Measurements from ENCODE around the gene PDIA6. TPM values are rescaled to one million over a fixed set of nuclear protein-coding genes. Genes with fewer than 3 reads are reported as not detected.

Gene PDIA6
- total RNA-seq, 1 experiment from 2014 or later = 384 TPM

- no TSS peak for BruUV-seq (replicated peaks)
- peaks cover 17% of the 10 kb centered on the region for H3K4me1 ChIP-seq
- H3K36me3 ChIP-seq (ENCODE audit: control insufficient read depth, insufficient read depth, low read length) = no peaks in the 10 kb centered on the region
- ChIA-PET CTCF (interaction anchor here (1.0 kb wide), 1 partner anchor 13 kb away, joined by 5 read pairs; no protein-coding TSS in a partner anchor), POLR2A (no interaction called here)
- DNase-seq = no peak
- TF ChIP-seq, protein P1, sequence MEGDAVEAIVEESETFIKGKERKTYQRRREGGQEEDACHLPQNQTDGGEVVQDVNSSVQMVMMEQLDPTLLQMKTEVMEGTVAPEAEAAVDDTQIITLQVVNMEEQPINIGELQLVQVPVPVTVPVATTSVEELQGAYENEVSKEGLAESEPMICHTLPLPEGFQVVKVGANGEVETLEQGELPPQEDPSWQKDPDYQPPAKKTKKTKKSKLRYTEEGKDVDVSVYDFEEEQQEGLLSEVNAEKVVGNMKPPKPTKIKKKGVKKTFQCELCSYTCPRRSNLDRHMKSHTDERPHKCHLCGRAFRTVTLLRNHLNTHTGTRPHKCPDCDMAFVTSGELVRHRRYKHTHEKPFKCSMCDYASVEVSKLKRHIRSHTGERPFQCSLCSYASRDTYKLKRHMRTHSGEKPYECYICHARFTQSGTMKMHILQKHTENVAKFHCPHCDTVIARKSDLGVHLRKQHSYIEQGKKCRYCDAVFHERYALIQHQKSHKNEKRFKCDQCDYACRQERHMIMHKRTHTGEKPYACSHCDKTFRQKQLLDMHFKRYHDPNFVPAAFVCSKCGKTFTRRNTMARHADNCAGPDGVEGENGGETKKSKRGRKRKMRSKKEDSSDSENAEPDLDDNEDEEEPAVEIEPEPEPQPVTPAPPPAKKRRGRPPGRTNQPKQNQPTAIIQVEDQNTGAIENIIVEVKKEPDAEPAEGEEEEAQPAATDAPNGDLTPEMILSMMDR (IDR thresholded peaks at IDR 0.05; ENCODE audit: insufficient read depth in 1 of 2, low read depth in 1 of 2, low read length in 1 of 2, severe bottlenecking in 1 of 2, unreplicated experiment in 1 of 2) = no peak
- H3K27ac Mint-ChIP-seq (ENCODE audit: unreplicated experiment) = no peak overlapping the region
- no peak overlapping the region for H3K4me3 Mint-ChIP-seq (ENCODE audit: unreplicated experiment)
- H3K27me3 ChIP-seq (replicated peaks; ENCODE audit: control insufficient read depth, insufficient read depth, low read length) = no peaks in the 10 kb centered on the region
- no peaks in the 10 kb centered on the region for H3K9me3 Mint-ChIP-seq (ENCODE audit: unreplicated experiment)
- H3K4me1 Mint-ChIP-seq (ENCODE audit: low read depth, unreplicated experiment) = peaks cover 7% of the 10 kb centered on the region
- H3K36me3 Mint-ChIP-seq (ENCODE audit: insufficient read depth, unreplicated experiment) = peaks cover 6% of the 10 kb centered on the region
- intact Hi-C loops (cut with micrococcal nuclease; ENCODE audit: unreplicated experiment) = no loop called here
- no peaks in the 10 kb centered on the region for H3K27me3 Mint-ChIP-seq (ENCODE audit: insufficient read depth, unreplicated experiment)
- no peak overlapping the region for H3K4me3 ChIP-seq (ENCODE audit: low read depth, low read length)
- H3K9me3 ChIP-seq = no peaks in the 10 kb centered on the region
Observed at GRCh38 chr2:10848541-10848940, 36.0 kb upstream of the PDIA6 start.

- no TSS peak for BruUV-seq (replicated peaks)
- Histone ChIP-seq H3K36me3 (ENCODE audit: control insufficient read depth, insufficient read depth, low read length) (no peaks in the 10 kb centered on the region), H3K27me3 (replicated peaks; ENCODE audit: control insufficient read depth, insufficient read depth, low read length) (no peaks in the 10 kb centered on the region), H3K9me3 (no peaks in the 10 kb centered on the region), H3K4me3 (ENCODE audit: low read depth, low read length) (no peak overlapping the region), H3K4me1 (peaks cover 17% of the 10 kb centered on the region)
- H3K36me3 Mint-ChIP-seq (ENCODE audit: insufficient read depth, unreplicated experiment) = peaks cover 6% of the 10 kb centered on the region
- no peak overlapping the region for H3K27ac Mint-ChIP-seq (ENCODE audit: unreplicated experiment)
- TF ChIP-seq, protein P1 (IDR thresholded peaks at IDR 0.05; ENCODE audit: insufficient read depth in 1 of 2, low read depth in 1 of 2, low read length in 1 of 2, severe bottlenecking in 1 of 2, unreplicated experiment in 1 of 2) = no peak
- intact Hi-C loops (cut with micrococcal nuclease; ENCODE audit: unreplicated experiment) = no loop called here
- no peak for DNase-seq
- peaks cover 7% of the 10 kb centered on the region for H3K4me1 Mint-ChIP-seq (ENCODE audit: low read depth, unreplicated experiment)
- no peaks in the 10 kb centered on the region for H3K9me3 Mint-ChIP-seq (ENCODE audit: unreplicated experiment)
- CTCF ChIA-PET = interaction anchor here (0.6 to 1.9 kb wide), 4 partner anchors 11 to 53 kb away, joined by 3 to 7 read pairs (median 5); no protein-coding TSS in a partner anchor
- POLR2A ChIA-PET = no interaction called here
- no peaks in the 10 kb centered on the region for H3K27me3 Mint-ChIP-seq (ENCODE audit: insufficient read depth, unreplicated experiment)
- no peak overlapping the region for H3K4me3 Mint-ChIP-seq (ENCODE audit: unreplicated experiment)
Observed at GRCh38 chr2:10847008-10847407, 34.4 kb upstream of the PDIA6 start.

DNA sequence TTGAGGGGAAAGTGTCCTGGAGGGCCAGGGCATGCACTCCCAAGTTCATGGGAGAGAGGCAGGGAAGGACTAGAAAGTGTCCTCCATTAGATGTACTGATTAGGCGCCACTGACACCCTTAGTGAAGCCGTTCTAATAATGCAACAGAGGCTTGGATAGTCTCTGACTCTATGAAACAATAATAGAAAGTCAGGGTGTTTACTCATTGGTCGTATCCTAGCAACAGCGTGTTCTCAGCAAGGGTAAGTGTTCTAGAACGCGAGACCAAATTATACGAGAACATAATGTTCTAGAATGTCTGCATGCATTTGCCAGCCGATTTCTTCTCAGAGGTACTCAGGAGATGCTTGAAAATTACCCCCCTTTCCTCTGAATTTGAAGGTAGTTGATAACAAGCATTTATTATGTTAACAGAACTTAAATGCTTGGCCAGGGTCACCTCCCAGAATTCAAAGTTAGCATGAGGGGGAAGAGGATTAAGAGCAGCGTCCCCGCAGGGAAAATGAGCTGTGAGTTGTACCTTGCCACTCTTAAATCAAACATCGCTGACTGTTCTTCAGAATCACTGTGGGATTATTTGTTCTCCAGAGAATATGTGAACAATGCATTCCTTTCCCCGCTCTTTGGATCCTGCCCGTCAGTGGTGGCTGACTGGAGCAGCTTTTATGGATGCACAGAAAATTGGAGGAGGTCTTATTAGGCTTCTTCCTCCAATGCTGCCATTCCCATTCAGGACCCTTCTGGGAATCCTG lies 33.7 kb upstream of the PDIA6 start:
- H3K4me1 ChIP-seq = peaks cover 17% of the 10 kb centered on the region
- no peaks in the 10 kb centered on the region for H3K36me3 ChIP-seq (ENCODE audit: control insufficient read depth, insufficient read depth, low read length)
- Mint-ChIP-seq H3K4me1 (ENCODE audit: low read depth, unreplicated experiment) (peaks cover 7% of the 10 kb centered on the region), H3K27ac (ENCODE audit: unreplicated experiment) (no peak overlapping the region), H3K27me3 (ENCODE audit: insufficient read depth, unreplicated experiment) (no peaks in the 10 kb centered on the region), H3K4me3 (ENCODE audit: unreplicated experiment) (no peak overlapping the region), H3K36me3 (ENCODE audit: insufficient read depth, unreplicated experiment) (peaks cover 6% of the 10 kb centered on the region), H3K9me3 (ENCODE audit: unreplicated experiment) (peaks cover 4% of the 10 kb centered on the region)
- CTCF ChIA-PET = interaction anchor here (0.6 to 1.9 kb wide), 4 partner anchors 11 to 54 kb away, joined by 3 to 7 read pairs (median 5); no protein-coding TSS in a partner anchor
- no peaks in the 10 kb centered on the region for H3K27me3 ChIP-seq (replicated peaks; ENCODE audit: control insufficient read depth, insufficient read depth, low read length)
- DNase-seq = peak in 1 of 2 experiments; percentile 27
- BruUV-seq (replicated peaks) = no TSS peak
- POLR2A ChIA-PET = no interaction called here
- TF ChIP-seq, protein P1 (IDR thresholded peaks at IDR 0.05; ENCODE audit: insufficient read depth in 1 of 2, low read depth in 1 of 2, low read length in 1 of 2, severe bottlenecking in 1 of 2, unreplicated experiment in 1 of 2) = no peak
- H3K4me3 ChIP-seq (ENCODE audit: low read depth, low read length) = no peak overlapping the region
- intact Hi-C loops (cut with micrococcal nuclease; ENCODE audit: unreplicated experiment) = no loop called here
- no peaks in the 10 kb centered on the region for H3K9me3 ChIP-seq

Measured in Caco-2 (cell line).